Measurements from ENCODE around the gene SLC24A4. TPM values are rescaled to one million over a fixed set of nuclear protein-coding genes. Genes with fewer than 3 reads are reported as not detected.
"Not testable (repeated sequence)": the region's sequence is repeated elsewhere in the genome, so short reads cannot be mapped to it uniquely, and the experiment has no call there.

Gene SLC24A4
- total RNA-seq, 1 donor from 2014 or later = not detected

GRCh38 chr14:92398888-92399636 is 76.1 kb downstream of the SLC24A4 start:
- TF ChIP-seq CTCF (IDR thresholded peaks at IDR 0.05; ENCODE audit: insufficient read depth, low read length, severe bottlenecking) = no peak

GRCh38 chr14:92400579-92401444 is 77.8 kb downstream of the SLC24A4 start:
- no peaks in the 10 kb centered on the region for H3K36me3 ChIP-seq (ENCODE audit: control insufficient read depth, insufficient read depth, low read length)
- TF ChIP-seq CTCF (IDR thresholded peaks at IDR 0.05; ENCODE audit: insufficient read depth, low read length, severe bottlenecking) = no peak
- H3K4me3 ChIP-seq (ENCODE audit: low read depth, low read length) = no peak overlapping the region
- DNase-seq (ENCODE audit: low read depth) (peak; percentile 15), FAIRE-seq (no peak)
- no peaks in the 10 kb centered on the region for H3K27me3 ChIP-seq (ENCODE audit: control insufficient read depth, insufficient read depth, low read length)

More at GRCh38 chr14:92398888-92399636, 76.1 kb downstream of the SLC24A4 start:
- no peaks in the 10 kb centered on the region for H3K36me3 ChIP-seq (ENCODE audit: control insufficient read depth, insufficient read depth, low read length)
- FAIRE-seq = no peak
- H3K4me3 ChIP-seq (ENCODE audit: low read depth, low read length) = no peak overlapping the region
- peaks cover 2% of the 10 kb centered on the region for H3K27me3 ChIP-seq (ENCODE audit: control insufficient read depth, insufficient read depth, low read length)
- no peak for DNase-seq (ENCODE audit: low read depth)

GRCh38 chr14:92401561-92401960 is 78.6 kb downstream of the SLC24A4 start:
- no peaks in the 10 kb centered on the region for H3K36me3 ChIP-seq (ENCODE audit: control insufficient read depth, insufficient read depth, low read length)
- H3K27me3 ChIP-seq (ENCODE audit: control insufficient read depth, insufficient read depth, low read length) = no peaks in the 10 kb centered on the region
- no peak overlapping the region for H3K4me3 ChIP-seq (ENCODE audit: low read depth, low read length)
- DNase-seq (ENCODE audit: low read depth) (no peak), FAIRE-seq (no peak)
- TF ChIP-seq CTCF (IDR thresholded peaks at IDR 0.05; ENCODE audit: insufficient read depth, low read length, severe bottlenecking) = no peak

- DNase-seq (ENCODE audit: low read depth); H3K27me3 ChIP-seq (ENCODE audit: control insufficient read depth, insufficient read depth, low read length); H3K36me3 ChIP-seq (ENCODE audit: control insufficient read depth, insufficient read depth, low read length); FAIRE-seq; H3K4me3 ChIP-seq (ENCODE audit: low read depth, low read length): not testable (repeated sequence)
Measured at GRCh38 chr14:92402500-92402899, 79.5 kb downstream of the SLC24A4 start.

- DNase-seq (ENCODE audit: low read depth) (no peak), FAIRE-seq (no peak)
- no peak for TF ChIP-seq CTCF (IDR thresholded peaks at IDR 0.05; ENCODE audit: insufficient read depth, low read length, severe bottlenecking)
- Histone ChIP-seq H3K36me3 (ENCODE audit: control insufficient read depth, insufficient read depth, low read length) (no peaks in the 10 kb centered on the region), H3K4me3 (ENCODE audit: low read depth, low read length) (no peak overlapping the region), H3K27me3 (ENCODE audit: control insufficient read depth, insufficient read depth, low read length) (no peaks in the 10 kb centered on the region)
Measured at GRCh38 chr14:92404018-92404417, 81.1 kb downstream of the SLC24A4 start.

- H3K36me3 ChIP-seq (ENCODE audit: control insufficient read depth, insufficient read depth, low read length) = no peaks in the 10 kb centered on the region
- TF ChIP-seq CTCF (IDR thresholded peaks at IDR 0.05; ENCODE audit: insufficient read depth, low read length, severe bottlenecking) = no peak
- DNase-seq (ENCODE audit: low read depth) (no peak), FAIRE-seq (no peak)
- no peaks in the 10 kb centered on the region for H3K27me3 ChIP-seq (ENCODE audit: control insufficient read depth, insufficient read depth, low read length)
- no peak overlapping the region for H3K4me3 ChIP-seq (ENCODE audit: low read depth, low read length)
Measured at GRCh38 chr14:92404421-92404820, 81.5 kb downstream of the SLC24A4 start.

Data from bronchial epithelial cell (primary cell).